ENCODE data around the gene GNG13.

The GNG13 gene

DNA sequence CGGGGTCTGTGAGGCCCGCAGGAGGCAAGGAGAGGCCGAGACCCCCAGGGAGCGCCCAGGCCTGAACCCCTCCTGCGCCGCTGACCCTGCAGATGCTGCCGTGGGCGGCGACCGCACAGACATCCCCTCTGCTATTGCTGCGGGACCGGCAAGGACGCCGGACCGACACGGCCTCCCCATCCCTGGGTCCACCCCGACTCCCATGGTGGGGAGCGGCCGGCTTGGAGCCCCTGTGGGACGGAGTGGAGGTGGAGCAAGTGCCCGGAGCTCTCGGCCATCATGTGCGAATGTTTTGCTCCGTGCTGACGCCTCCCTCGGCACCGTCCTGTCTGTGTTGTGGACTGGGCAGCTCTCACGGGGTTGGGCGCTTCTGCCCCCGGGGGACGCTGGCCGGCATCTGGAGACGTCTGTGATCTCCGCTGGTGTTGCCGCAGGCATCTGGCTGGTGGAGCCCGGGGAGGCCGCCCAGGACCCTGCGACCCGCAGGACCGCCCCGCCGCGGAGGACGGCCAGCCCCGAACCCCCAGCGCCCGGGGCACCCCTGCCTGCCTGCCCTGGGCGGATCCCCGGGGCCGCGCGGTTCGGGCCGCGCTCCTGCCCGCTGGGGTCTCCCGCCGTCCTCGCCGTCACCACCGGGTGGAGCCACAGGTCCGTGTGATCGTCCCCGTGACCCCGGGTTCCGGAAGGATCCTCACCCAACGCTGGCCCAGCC, 12.8 kb upstream of the GNG13 start:
- DNase-seq: no peak

DNA sequence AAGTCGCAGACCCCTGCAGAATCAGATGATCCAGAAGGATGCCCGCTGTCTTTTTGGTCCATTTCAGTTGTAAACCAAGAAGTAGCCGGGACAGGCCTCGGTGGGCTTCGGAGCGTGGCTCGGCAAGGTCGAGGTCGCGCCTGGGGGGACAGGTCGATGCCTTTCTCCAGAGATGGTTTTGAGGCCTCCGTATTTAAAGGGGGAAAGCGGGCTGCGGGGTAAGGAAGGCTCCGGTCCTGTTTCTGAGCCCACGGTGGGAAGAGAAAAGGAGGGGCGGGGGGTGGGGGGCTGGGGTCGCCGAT, 7.5 kb upstream of the GNG13 start:
- DNase-seq: no peak

DNA sequence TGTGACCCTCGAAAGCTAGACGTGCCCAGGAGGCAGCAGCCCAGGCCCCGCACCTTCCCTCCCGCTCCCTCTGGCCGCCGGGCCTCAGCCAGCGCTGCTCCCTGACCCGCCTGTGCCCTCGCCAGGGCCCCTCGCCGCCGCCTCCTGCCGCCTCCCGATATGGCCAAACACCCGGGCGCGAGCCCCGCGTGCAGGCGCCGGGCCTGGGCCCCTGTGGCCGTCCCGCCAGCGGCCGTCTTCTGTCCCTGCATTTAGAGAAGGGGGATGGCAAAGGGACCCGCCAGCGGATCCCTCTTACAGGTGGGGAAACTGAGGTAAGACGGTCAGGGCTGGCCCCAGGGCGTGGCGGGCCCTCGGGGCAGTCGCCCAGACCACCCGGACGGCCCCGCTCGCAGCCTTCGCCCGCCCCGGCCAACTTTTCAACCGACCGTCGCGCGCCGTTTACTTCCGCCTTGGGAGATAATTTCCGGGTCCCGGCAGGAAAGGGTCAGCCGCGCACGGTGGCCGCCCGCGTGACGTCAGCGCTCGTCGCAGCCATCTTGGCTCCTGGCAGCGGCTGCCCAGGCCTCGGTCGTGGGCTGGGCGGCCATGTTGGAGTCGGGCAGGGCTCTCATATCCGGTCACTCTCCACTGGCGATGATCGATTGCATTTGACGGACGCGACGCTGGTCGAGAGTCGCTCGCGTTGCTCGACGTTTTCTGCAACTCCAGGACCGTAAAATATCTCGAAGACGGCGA, 7.0 kb upstream of the GNG13 start:
- peak; percentile 64 for DNase-seq

DNA sequence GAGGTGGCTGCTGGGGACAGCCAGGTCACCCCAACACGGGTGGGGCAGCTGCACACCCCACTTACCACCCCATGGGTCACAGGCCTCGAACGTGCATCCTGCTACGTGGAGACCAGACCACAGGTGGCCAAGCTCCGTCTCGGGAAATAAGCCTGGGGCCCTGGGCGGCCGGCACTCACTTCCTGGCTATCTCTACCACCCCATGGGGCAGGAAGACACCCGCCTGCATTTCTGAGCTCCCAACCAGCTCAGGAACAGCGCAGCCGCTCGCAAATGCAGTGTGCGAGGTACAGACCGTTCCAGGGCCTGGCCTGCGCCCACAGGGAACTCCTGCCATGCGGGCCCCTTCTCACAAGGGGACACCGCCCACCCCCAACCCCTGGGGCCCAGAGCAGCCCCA, 4.9 kb upstream of the GNG13 start:
- DNase-seq: no peak

DNA sequence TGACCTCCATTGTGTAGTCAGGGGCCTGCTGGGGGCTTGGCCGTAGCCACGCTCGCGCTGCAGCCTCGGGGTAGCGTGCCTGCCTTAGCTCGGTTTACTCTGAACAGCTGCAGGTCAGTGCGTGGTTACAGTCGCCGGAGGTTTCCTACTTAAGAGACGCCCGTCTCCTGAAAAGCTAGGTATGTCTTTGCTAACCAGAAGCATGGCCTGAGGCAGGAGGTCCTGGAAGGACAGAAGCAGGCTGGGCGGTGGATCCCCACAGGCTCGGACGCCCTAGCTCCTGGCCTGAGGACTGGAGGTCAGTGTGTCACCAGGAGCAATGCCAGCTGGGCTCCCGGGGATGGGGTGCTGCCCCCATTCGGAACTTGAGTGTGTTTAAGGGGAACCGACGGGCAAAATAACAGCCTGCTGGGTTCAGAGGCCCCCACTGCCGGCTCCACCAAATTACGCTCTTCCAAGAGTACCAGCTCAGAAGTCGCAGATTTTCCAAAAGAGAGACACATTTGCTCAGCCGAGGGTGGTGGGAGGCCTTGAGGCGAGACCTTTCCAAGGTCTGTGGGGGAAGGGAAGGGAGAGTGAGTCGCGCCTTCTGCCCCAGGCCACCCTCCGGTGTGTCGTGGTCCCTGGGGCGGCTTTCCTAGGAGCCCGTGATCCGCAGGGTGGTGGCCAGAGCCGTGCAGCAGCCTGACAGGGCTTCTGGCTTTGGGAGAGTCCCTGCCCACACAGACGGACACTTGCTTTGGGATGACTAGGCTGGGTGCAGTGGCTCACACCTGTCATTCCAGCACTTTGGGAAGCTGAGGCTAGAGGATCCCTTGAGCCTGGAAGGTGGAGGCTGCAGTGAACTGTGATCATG, 3.9 kb upstream of the GNG13 start:
- no peak for DNase-seq

DNA sequence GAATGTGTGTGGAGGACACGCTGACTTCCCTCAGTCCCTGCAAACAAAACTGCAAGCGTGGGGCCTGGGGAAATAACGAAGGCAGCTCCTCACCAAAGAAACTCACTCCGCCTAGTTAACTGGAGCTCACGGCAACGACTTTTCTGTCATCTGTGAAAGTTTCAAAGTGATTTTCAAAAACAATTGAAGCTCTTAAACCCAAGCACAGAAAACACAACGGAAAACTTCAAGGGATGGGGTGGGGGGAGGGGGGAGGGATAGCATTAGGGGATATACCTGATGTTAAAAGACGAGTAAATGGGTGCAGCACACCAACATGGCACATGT, 3.2 kb upstream of the GNG13 start:
- no peak for DNase-seq

DNA sequence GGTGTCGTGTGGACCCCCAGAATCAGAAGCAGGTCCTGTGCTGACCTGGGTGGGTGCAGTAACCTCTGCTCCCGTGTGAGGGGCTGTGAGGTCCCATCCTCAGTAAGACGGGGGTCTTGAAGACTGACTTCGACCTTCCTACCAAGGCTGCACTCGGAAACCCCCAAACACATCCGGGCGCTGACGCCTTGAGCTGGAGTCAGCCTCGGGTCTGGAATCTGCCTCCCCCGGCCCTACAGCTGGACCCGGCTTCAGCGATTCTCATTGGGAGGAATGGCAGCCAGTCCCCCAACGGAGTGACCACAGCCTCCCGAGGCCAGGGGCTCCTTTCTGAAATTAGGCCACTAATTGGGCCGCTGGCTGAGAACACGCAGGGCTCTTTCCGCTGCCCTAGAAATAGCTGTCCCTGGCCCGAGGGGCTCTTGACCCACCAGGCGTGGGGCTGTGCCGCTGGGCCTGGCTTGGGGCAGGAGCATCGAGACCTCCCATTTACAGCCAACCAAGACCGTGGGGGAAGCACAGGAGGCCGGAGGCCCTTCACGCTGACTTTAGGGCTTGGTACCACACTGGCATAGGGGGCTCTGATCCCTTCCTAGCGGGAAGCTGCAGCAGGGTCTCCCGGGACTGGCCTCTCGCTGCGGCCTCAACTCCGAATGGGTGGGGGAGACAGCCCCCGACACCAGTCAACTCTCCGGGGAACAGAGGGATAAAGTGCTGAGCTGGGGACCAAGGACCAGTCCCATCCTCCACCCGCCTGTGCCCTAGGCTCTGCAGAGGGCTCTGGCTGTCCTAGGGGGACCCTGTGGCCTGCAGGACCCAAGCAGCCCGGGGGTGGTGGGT, 2.6 kb upstream of the GNG13 start:
- no peak for DNase-seq

DNA sequence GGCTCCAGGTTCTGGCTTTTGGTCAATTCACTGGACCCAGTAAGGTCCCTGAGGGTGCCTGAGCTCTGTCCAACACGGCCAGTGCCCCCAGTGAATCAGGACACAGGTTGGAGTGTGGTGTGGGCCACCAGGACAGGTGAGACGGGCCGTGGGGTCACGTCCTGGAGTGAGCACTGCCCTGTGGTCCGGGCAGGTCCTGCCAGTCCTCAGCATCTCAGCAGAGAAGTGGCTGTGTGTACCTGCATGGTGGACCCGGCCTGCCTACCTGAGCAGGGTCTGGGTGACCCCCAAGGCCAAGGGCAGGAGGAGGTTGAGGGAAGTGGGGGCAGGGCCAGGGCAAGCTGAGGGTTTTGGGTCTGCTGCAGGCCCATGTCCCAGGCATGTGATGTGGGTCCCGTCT, 1.9 kb upstream of the GNG13 start:
- DNase-seq: no peak

DNA sequence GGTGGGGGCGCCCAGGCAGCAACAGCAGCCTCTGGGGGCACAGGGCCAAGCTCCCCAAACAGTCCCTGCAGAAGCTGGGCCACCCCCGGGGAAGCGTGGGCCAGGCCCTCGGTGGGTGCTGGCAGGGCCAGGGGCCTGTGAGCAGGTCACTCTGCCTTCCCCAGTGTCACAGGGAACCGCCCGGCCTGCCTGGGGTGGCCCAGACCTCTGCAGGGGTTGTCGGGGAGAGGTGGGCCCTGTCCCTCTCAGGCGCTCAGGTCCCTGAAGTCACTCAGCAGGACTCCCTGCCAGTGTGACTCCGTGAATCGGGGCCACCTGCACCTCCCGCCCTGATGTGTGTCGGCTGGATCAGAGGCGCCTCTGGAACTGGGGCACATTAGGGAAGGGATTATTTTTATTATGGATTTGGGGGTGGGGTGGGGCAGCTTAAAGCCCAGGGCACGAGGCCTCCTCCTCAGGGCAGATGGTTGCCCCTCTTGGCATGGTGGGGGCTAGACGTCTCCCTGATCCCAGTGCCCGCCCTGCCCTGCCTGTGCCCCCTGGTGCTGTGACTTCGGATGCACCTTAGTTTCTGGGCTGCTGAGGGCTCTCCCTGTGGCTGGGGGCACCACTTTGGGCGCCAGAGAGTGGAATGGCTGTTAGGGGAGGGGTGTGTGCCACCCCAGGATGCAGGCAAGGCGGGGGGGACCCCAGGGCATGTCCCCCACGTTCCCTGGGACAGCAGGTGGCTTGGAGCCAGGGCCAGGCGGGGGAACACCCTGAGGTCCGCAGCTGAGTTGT, 1.2 kb upstream of the GNG13 start:
- no peak for DNase-seq

DNA sequence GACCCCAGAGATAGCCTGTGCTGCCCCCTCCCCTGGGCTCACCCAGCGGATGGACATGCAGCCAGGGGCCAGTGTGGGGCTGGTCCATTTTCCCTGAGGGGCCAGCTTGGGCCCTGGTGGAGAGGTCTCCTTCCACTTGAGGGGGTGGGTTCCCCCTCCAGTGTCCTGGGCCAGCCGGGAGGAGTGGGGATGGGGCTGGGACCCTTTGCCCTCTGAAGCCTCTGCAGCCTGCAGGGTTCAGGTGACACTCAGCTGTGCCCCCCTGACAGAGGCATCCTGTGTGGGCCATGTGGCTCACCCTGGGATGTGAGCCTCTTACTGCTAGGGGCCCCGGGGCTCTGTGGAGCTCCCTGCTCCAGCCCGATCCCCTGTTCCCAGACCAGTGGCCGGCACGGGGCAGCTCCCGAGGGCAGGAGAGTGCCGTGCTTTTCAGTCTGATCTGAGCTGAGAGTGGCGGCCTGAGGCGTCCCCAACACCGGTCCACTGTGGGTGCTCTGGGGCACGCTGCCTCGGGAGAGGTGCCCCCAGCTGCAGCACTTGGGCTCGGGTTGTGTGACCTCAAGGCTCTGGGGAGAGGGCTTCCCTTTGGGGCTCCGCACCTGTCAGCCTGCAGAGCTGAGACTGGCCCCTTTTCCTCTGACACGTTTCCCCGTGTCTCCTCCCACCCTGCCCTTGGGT, 439 bp upstream of the GNG13 start:
- no peak for DNase-seq

DNA sequence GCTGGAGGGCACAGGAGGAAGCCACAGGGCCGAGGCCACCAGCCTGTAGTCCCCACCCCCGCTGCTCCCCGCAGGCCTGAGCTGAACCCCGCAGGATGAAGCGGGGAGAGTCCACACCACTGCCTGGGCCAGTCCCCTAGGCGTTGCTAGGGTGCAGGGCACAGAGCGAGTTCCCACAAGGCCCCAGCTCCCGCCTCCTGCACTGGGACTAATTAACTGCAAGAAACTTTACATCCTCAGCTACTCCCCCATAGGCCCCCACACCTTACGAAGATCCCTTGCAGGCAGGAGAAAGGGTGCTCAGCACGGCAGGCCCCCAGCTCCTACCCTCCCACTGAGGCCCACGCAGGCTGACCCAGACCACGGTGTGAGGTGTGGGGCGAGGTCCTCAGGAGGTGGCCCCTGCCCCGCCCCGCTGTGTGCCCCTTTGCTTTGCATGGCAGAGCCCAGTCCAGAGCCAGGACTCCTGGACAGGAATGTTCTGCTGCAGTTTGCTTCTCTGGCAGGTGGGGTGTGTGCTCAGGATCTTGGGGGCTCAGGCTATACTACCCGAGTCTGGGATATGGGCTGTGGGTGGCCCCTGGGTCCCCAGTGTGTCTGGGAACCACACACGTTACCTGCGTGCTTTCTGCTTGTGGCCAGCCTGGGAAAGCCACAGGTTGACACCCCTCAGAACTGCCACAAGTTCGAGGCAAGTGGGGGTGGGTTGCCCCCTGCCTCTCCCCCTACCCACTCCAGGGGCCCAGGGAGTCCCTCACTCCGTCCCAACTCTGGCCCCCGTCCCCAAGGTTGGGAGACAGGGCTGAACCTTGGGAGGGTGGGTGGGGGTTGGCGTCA, 1.2 kb downstream of the GNG13 start:
- DNase-seq: no peak

DNA sequence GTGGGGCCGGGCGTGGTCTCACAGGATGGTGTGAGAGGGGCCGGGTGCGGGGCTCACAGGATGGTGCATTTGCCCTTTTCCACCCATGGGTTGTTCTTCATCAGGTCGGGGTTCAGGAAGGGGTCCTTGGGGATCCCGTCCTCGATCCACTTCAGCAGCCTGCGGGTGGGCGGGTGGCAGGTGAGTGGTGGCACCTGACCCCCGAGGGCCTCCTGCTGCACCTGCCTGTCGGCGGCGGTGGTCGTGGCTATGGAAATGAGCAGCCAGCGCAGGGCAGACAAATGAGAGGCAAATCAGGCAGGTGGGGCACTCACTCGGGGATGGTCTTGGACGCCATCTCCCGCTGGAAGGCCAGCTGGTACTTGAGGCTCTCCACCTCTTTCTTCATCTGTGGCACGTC, 1.9 kb downstream of the GNG13 start:
- no peak for DNase-seq

DNA sequence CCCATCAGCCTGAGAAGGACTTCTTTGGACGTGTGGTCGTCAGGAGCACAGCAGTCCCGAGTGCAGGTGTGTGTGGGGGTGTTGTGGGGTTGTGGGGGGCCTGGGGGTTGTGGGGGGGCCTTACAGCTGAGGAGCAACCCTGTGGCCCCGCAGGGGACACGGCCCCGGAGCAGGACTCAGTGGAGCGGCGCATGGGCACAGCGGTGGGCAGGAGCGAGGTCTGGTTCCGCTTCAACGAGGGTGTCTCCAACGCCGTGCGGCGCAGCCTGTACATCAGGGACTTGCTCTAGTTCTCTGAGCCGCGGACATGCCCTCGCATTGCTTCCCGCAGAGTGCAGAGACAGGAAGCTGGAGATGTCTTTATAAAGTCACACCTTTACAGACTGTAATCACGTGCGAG, 2.8 kb downstream of the GNG13 start:
- DNase-seq: no peak

DNA sequence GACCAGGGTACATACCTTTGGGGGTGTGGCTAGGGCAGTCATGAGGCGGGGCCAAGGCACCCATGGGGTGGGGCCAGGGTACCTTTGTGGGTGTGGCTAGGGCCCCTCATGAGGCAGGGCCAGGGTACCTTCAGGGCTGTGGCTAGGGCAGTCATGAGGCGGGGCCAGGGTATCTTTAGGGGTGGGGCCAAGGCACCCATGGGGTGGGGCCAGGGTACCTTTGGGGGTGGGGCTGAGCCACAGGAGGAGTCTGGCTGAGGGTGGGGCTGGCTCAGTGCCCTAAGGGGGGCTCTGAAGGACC, 3.5 kb downstream of the GNG13 start:
- DNase-seq: no peak

DNA sequence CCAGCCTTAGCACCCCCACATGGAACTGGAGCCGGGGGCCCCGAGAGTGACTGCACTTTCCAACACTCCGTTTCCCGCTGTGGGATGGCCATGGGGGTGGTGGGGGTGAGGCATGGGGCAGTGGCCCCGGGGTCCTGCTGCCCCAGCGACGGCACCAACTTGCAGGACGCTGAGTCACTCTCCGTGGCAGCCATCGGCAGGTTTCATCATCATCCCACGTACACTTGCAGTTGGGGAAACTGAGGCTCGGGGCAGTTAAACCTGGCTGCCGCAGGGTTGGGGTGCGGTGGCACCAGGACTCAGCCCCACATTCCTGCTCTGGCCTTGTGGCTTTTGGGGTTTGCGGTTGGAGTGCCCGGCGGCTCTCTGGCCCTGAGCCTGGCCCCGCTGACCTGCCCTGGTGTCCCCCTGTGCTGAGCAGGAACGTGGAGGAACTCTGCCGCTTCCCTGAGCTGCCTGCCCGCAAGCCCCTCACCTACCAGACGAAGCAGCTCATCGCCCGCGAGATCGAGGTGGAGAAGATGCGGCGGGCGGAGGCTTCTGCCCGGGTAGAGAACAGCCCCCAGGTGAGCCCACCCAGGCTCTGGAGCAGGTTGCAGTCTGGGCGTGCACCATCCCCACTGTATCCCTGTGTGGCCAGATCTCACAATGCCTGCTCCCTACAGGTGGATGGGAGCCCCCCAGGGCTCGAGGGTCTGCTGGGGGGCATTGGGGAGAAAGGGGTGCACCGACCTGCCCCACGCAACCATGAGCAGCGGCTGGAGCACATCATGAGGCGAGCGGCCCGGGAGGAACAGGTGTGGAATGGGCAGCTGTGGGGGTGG, 4.0 kb downstream of the GNG13 start:
- no peak for DNase-seq

DNA sequence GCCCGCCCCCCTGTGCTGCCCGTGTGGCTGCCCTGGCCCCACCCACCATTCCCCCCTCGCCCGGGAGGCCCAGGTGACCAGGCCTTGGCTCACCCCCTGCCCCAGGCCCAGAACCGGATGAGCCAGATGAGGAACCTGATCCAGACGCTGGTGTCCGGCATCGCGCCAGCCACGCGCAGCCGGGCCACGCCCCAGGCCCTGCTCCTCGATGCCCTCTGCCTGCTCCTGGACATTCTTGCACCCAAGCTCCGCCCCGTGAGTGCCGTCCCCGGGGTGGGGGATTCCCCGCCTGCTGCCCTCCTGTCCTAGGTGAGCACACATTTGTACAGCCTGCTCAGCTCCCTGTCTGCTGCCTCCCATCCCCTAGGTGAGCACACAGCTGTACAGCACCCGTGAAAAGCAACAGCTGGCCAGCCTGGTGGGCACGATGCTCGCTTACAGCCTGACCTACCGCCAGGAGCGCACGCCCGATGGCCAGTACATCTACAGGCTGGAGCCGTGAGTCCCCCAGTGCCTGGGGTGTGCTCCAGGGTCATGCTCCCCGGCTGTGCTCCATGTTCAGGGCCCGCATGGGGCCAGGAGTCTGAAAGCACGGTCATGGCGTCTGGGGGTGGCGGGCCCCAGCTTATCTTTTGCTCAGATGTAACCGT, 4.8 kb downstream of the GNG13 start:
- no peak for DNase-seq

DNA sequence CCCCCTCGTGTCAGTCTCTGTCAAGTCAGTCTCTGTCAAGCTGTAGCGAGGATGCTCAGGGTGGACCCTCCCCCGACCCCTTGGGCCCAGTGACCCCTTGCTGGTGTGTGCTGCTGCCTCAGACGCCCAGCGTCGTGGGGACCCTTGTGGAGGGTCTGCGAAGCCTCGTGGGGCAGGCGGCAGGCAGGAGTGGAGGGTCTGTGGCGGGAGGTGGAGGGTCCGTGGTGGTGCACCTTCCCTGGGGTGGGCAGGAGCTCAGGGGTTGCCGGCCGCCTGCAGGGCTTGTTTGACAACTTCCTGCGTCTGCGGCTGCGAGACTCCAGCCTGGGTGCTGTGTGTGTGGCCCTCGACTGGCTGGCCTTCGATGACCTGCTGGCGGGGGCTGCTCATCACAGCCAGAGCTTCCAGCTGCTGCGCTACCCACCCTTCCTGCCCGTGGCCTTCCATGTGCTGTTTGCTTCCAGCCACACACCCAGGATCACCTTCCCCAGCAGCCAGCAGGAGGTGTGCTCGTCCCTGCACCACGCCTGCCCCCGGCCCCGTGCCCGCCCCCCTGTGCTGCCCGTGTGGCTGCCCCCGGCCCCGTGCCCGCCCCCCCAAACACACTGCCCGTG, 5.6 kb downstream of the GNG13 start:
- DNase-seq: no peak

DNA sequence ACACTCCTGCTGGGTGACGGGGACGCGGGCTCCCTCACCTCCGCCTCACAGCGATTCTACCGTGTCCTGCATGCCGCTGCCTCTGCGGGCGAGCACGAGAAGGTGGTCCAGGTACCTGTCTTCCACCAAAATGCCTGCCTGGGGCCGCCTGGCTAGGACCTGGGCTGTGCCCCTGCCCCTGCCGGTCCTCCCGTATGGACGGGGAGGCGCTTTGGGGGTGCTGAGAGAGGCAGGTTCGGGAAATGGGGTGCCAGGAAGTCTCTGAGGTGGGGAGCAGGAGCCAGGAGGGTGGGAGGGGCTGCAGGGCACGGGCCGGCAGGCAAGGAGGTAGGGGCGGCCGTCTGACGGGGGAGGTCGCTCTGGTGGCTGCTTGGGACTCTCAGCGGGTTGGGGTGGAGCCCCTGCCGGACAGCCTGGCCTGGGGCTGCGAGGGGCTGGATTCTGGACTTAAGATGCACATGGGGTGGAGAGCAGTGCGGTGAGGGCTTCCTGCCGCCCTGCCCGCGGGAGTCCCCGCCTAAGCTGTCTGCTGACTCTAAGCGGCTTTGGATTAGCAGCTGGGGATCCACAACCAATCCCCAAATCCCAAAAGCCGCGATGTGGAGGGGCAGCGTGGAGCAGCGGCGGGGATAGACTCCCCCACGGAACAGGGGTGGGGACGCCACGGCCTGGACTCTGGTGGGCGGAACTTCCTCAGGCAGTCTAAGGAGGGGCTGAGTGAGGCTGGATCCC, 6.3 kb downstream of the GNG13 start:
- no peak for DNase-seq

DNA sequence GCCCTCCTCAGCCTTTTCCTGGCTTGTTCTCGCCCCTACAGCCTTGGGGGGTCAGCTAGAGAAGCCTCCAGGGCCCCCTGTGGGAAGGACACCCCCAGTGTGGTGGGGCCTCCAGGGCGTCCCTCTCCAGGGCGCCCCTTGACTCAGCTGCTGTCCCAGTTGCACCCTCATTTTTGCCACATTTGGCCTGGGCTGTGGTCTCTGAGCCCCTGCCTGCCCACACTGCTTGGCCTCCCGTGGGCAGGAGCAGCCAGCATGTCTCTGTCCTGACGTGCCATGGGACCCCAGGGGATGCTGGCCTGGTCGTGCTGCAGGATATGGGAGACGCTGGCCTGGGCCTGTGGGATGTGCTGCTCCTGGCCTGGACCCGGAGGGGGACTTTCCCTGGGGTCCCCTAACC, 7.1 kb downstream of the GNG13 start:
- DNase-seq: no peak

Measured in NCI-H1105 (cell line).